Liver (tissue), 9 donors: ENCODE measurements around the gene TWF2. TPM values are rescaled to one million over a fixed set of nuclear protein-coding genes. Genes with fewer than 3 reads are reported as not detected.

Source experiments
- DNase-seq: peaks from one replicate; pipeline ENCODE4 v3.0.0-alpha.2; 2017; ENCODE audit warnings: low spot score
- H3K27ac ChIP-seq, 2 donors: one replicate each; pipeline ENCODE4 v1.7.0; 2013; ENCODE audit warnings: inconsistent platforms in 2 of 2, low read length in 2 of 2, control low read depth in 1 of 2, low read depth in 1 of 2, mild to moderate bottlenecking in 1 of 2
- H3K27me3 ChIP-seq, 4 donors: one replicate each; pipeline versions ENCODE4 v1.6.1 to v1.7.0; 2013; ENCODE audit warnings: low read length in 3 of 4, inconsistent platforms in 1 of 4, mild to moderate bottlenecking in 1 of 4, moderate library complexity in 1 of 4; ENCODE audit not compliant: control insufficient read depth in 4 of 4, insufficient read depth in 4 of 4
- H3K36me3 ChIP-seq, 4 donors: one replicate each; pipeline versions ENCODE4 v1.6.1 to v1.7.0; 2013; ENCODE audit warnings: low read length in 3 of 4, mild to moderate bottlenecking in 3 of 4, low read depth in 1 of 4, moderate library complexity in 1 of 4; ENCODE audit not compliant: control insufficient read depth in 4 of 4, insufficient read depth in 3 of 4
- H3K4me1 ChIP-seq, 4 donors: one replicate each; pipeline versions ENCODE4 v1.6.1 to v1.7.0; 2013; ENCODE audit warnings: low read length in 3 of 4, mild to moderate bottlenecking in 3 of 4, moderate library complexity in 1 of 4; ENCODE audit not compliant: control insufficient read depth in 4 of 4, insufficient read depth in 4 of 4
- H3K4me3 ChIP-seq, 3 donors: one replicate each; pipeline versions ENCODE4 v1.6.1 to v1.7.0; 2013; ENCODE audit warnings: low read length in 3 of 3, control low read depth in 1 of 3, low read depth in 1 of 3, mild to moderate bottlenecking in 1 of 3
- H3K9ac ChIP-seq, 2 donors: one replicate each; pipeline ENCODE4 v1.7.0; 2013; ENCODE audit warnings: low read length in 2 of 2, mild to moderate bottlenecking in 2 of 2, moderate library complexity in 2 of 2, control low read depth in 1 of 2, low read depth in 1 of 2
- H3K9me3 ChIP-seq, 4 donors: one replicate each; pipeline versions ENCODE4 v1.6.1 to v1.7.0; 2013; ENCODE audit warnings: low read length in 3 of 4; ENCODE audit not compliant: control insufficient read depth in 4 of 4
- CTCF ChIP-seq: fragments of 150-350 bp; IDR thresholded peaks from 2 replicates; pipeline ENCODE4 v1.5.1; 2017; ENCODE audit warnings: improper control_type of control experiment, low read depth, low read length; ENCODE audit not compliant: missing input control
- EGR1 ChIP-seq, 2 donors: IDR thresholded peaks; 2 replicates each; pipeline ENCODE4 v1.6.1; 2016 to 2018; ENCODE audit warnings: antibody characterized with exemption in 2 of 2, low read depth in 2 of 2
- GABPA ChIP-seq, 2 donors: IDR thresholded peaks in 1 of 2; conservative IDR thresholded peaks in 1 of 2; 2 replicates each; pipeline ENCODE4 v1.6.1; 2016; ENCODE audit warnings: antibody characterized with exemption in 2 of 2, mild to moderate bottlenecking in 1 of 2, moderate library complexity in 1 of 2
- HNF4G ChIP-seq: IDR thresholded peaks from 2 replicates; pipeline ENCODE4 v1.6.1; 2016; ENCODE audit warnings: antibody characterized with exemption
- NR2F2 ChIP-seq: IDR thresholded peaks from 2 replicates; pipeline ENCODE4 v1.6.1; 2016; ENCODE audit warnings: antibody characterized with exemption
- RAD21 ChIP-seq, 2 donors: IDR thresholded peaks; 2 replicates each; pipeline ENCODE4 v1.6.1; 2016; ENCODE audit warnings: antibody characterized with exemption in 2 of 2, mild to moderate bottlenecking in 2 of 2
- RXRA ChIP-seq, 2 donors: IDR thresholded peaks; 2 replicates each; pipeline ENCODE4 v1.6.1; 2017 to 2018; ENCODE audit warnings: antibody characterized with exemption in 2 of 2, mild to moderate bottlenecking in 1 of 2
- TAF1 ChIP-seq: conservative IDR thresholded peaks from 2 replicates; pipeline ENCODE4 v1.6.1; 2016; ENCODE audit warnings: antibody characterized with exemption, mild to moderate bottlenecking
- WGBS: extraction: QIAGEN DNeasy Blood & Tissue Kit; methylation state at CpG from one replicate; pipeline ENCODE4 v1.1.7; 2013; 5-methylcytosine and 5-hydroxymethylcytosine counted together
- polyA plus RNA-seq, 2 donors: library from polyadenylated mRNA; stranded (reverse) in 1 of 2; unstranded in 1 of 2; fragments of 200-250 nt in 1 of 2; fragments of >200 nt in 1 of 2; fragmentation: Nextera tagmentation in 1 of 2; extraction: Ambion mirVana in 1 of 2; gene quantifications; one replicate each; pipeline versions ENCODE4 v1.2.1 to v1.2.3, GENCODE V29; 2013 to 2015
- total RNA-seq, 2 donors: library from RNA; depleted of rRNA; stranded (reverse); fragments of >200 nt; gene quantifications; one replicate each; pipeline ENCODE4 v1.2.3, GENCODE V29; 2014
- TF ChIP-seq, protein P1 (sequence below): IDR thresholded peaks from 2 replicates; pipeline ENCODE4 v1.6.1; 2016; ENCODE audit warnings: antibody characterized with exemption
- TF ChIP-seq, protein P2 (sequence below): IDR thresholded peaks from 2 replicates; pipeline ENCODE4 v1.6.1; 2016; ENCODE audit warnings: antibody characterized with exemption, mild to moderate bottlenecking
- TF ChIP-seq, protein P3 (sequence below): IDR thresholded peaks from 2 replicates; pipeline ENCODE4 v1.6.1; 2016; ENCODE audit warnings: antibody characterized with exemption
- donor health status: healthy.
- donor health status: healthy.
- donor health status: healthy.
- donor health status: healthy.
- donor health status: healthy.

TWF2 gene
- total and polyA plus RNA-seq, 4 donors: 12.0 to 26.3 (median 17.6) TPM

- peaks cover 21 to 87% (median 74%) of the 10 kb centered on the region in 4 donors for H3K36me3 ChIP-seq
- no peak overlapping the region for H3K4me3 ChIP-seq
- TF ChIP-seq RXRA (IDR thresholded peaks at IDR 0.05): no peak
- H3K4me1 ChIP-seq: no peaks in the 10 kb centered on the region
- no peaks in the 10 kb centered on the region for H3K9me3 ChIP-seq
- H3K27me3 ChIP-seq: no peaks in the 10 kb centered on the region
- DNase-seq: no peak
- H3K9ac ChIP-seq: no peak overlapping the region
- no peak overlapping the region for H3K27ac ChIP-seq
- 91% methylated on average over 4 of the region's 4 CpGs for WGBS
Observed at GRCh38 chr3:52257911-52258310, 19.0 kb upstream of the TWF2 start.

DNA sequence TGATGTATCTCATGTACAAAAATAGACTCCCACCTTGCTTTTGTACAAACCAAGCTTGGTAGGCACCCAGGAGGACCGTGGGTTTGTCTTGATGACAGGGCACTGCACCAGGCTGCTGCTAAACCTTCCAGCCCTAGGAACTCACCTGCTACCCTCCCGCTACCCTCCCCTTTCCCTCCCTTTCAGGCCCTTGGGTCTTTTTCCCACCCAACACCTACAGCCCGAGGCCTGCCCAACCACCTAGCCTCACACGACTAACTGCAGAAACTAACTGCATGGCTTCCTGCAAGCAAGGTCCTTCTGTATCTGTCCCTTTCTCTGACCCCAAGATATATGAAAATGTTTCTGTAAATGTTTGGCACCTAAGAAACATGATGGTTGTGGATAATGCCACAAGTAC is 17.7 kb upstream of the TWF2 start:
- Histone ChIP-seq H3K36me3 (peaks cover 21 to 78% (median 69%) of the 10 kb centered on the region in 4 donors), H3K27me3 (no peaks in the 10 kb centered on the region), H3K9ac (no peak overlapping the region), H3K27ac (no peak overlapping the region), H3K9me3 (no peaks in the 10 kb centered on the region), H3K4me3 (no peak overlapping the region), H3K4me1 (no peaks in the 10 kb centered on the region)
- 94% methylated on average over 4 of the region's 4 CpGs for WGBS
- no peak for TF ChIP-seq TAF1
- no peak for TF ChIP-seq GABPA (IDR thresholded peaks at IDR 0.05 in 1 of 2, conservative IDR thresholded peaks at IDR 0.05 in 1 of 2)
- TF ChIP-seq, protein P1, sequence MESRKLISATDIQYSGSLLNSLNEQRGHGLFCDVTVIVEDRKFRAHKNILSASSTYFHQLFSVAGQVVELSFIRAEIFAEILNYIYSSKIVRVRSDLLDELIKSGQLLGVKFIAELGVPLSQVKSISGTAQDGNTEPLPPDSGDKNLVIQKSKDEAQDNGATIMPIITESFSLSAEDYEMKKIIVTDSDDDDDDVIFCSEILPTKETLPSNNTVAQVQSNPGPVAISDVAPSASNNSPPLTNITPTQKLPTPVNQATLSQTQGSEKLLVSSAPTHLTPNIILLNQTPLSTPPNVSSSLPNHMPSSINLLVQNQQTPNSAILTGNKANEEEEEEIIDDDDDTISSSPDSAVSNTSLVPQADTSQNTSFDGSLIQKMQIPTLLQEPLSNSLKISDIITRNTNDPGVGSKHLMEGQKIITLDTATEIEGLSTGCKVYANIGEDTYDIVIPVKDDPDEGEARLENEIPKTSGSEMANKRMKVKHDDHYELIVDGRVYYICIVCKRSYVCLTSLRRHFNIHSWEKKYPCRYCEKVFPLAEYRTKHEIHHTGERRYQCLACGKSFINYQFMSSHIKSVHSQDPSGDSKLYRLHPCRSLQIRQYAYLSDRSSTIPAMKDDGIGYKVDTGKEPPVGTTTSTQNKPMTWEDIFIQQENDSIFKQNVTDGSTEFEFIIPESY: no peak
- TF ChIP-seq CTCF: no peak
- no peak for TF ChIP-seq HNF4G
- TF ChIP-seq NR2F2: no peak
- no peak for TF ChIP-seq EGR1 (IDR thresholded peaks at IDR 0.05; ENCODE audit: low read depth in 2 of 2)
- TF ChIP-seq RXRA (IDR thresholded peaks at IDR 0.05): no peak
- TF ChIP-seq RAD21 (IDR thresholded peaks at IDR 0.05): no peak
- TF ChIP-seq, protein P2, sequence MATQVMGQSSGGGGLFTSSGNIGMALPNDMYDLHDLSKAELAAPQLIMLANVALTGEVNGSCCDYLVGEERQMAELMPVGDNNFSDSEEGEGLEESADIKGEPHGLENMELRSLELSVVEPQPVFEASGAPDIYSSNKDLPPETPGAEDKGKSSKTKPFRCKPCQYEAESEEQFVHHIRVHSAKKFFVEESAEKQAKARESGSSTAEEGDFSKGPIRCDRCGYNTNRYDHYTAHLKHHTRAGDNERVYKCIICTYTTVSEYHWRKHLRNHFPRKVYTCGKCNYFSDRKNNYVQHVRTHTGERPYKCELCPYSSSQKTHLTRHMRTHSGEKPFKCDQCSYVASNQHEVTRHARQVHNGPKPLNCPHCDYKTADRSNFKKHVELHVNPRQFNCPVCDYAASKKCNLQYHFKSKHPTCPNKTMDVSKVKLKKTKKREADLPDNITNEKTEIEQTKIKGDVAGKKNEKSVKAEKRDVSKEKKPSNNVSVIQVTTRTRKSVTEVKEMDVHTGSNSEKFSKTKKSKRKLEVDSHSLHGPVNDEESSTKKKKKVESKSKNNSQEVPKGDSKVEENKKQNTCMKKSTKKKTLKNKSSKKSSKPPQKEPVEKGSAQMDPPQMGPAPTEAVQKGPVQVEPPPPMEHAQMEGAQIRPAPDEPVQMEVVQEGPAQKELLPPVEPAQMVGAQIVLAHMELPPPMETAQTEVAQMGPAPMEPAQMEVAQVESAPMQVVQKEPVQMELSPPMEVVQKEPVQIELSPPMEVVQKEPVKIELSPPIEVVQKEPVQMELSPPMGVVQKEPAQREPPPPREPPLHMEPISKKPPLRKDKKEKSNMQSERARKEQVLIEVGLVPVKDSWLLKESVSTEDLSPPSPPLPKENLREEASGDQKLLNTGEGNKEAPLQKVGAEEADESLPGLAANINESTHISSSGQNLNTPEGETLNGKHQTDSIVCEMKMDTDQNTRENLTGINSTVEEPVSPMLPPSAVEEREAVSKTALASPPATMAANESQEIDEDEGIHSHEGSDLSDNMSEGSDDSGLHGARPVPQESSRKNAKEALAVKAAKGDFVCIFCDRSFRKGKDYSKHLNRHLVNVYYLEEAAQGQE: no peak
- TF ChIP-seq, protein P3, sequence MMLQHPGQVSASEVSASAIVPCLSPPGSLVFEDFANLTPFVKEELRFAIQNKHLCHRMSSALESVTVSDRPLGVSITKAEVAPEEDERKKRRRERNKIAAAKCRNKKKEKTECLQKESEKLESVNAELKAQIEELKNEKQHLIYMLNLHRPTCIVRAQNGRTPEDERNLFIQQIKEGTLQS: no peak
- DNase-seq: no peak
